MCF 10A (cell line): ENCODE measurements around the gene DLG2. TPM values are rescaled to one million over a fixed set of nuclear protein-coding genes. Genes with fewer than 3 reads are reported as not detected.

ENCODE experiments used
- BruUV-seq: library from RNA; stranded (reverse); fragments of 400-500 nt; replicated peaks from 2 replicates; lab custom pipeline; 2021; lab: Mats Ljungman, UMichigan
- CTCF ChIA-PET: fragments of 300-600 bp; sonication (Branson Sonifier 250); formaldehyde crosslinking; extraction: SDS; loops from one replicate; lab custom pipeline; 2021; ENCODE audit warnings: antibody characterized with exemption, inconsistent platforms; lab: Yijun Ruan, JAX
- POLR2A ChIA-PET: fragments of 300-600, 350-650 bp; sonication (Branson Sonifier 250); formaldehyde crosslinking; extraction: SDS; loops from one replicate; lab custom pipeline; 2020; ENCODE audit warnings: antibody characterized with exemption, inconsistent platforms; lab: Yijun Ruan, JAX
- DNase-seq: peaks from one replicate; pipeline ENCODE4 v3.0.0-alpha.2; 2018; ENCODE audit not compliant: unreplicated experiment
- H3K27ac Mint-ChIP-seq: one replicate; pipeline ENCODE4 v1.8.0; 2022; ENCODE audit warnings: mild to moderate bottlenecking, low read depth, mixed read lengths; ENCODE audit not compliant: unreplicated experiment
- H3K27me3 Mint-ChIP-seq: one replicate; pipeline ENCODE4 v1.8.0; 2022; ENCODE audit warnings: mixed read lengths; ENCODE audit not compliant: insufficient read depth, unreplicated experiment
- H3K36me3 Mint-ChIP-seq: one replicate; pipeline ENCODE4 v1.8.0; 2022; ENCODE audit warnings: mild to moderate bottlenecking, moderate library complexity, mixed read lengths; ENCODE audit not compliant: insufficient read depth, unreplicated experiment
- H3K4me1 Mint-ChIP-seq: one replicate; pipeline ENCODE4 v1.8.0; 2022; ENCODE audit warnings: mixed read lengths; ENCODE audit not compliant: insufficient read depth, unreplicated experiment
- H3K4me3 Mint-ChIP-seq: one replicate; pipeline ENCODE4 v1.8.0; 2022; ENCODE audit warnings: mild to moderate bottlenecking, moderate library complexity, mixed read lengths; ENCODE audit not compliant: unreplicated experiment
- H3K9me3 Mint-ChIP-seq: one replicate; pipeline ENCODE4 v1.8.0; 2022; ENCODE audit warnings: mixed read lengths; ENCODE audit not compliant: unreplicated experiment
- intact Hi-C: fragments of 100-400 bp; cut with micrococcal nuclease; formaldehyde crosslinking; loops from 2 replicates; pipeline ENCODE4 v1.14.1; 2022
- total RNA-seq: library from RNA; stranded (reverse); gene quantifications from 2 replicates; pipeline ENCODE4 v1.2.3, GENCODE V29; 2022
- TF ChIP-seq, protein P1 (sequence below): fragments of 200-600 bp; IDR thresholded peaks from one replicate; pipeline ENCODE4 v1.8.0; 2022; ENCODE audit warnings: antibody characterized with exemption, mild to moderate bottlenecking; ENCODE audit not compliant: unreplicated experiment

DLG2 gene
- total RNA-seq, 1 experiment from 2014 or later: 0.26 TPM

DNA sequence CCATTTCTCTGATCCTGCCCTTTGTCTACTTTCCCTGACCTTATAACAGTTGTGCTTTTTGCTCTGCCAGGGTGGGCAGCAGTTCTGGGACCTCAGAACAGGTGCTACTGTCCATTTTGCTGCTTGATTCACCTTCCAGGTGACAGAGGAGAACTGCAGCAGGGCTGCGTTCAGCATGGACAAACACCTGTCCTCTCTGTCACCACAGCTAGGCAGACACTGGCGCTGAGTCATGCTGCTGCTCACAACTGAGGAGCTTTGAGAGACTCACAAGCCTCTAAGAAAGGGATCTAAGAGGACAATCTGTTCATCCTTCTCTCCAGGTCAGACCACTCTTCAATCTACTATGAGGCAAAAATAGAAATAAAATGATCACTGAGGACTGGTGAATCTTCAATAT is 1196.5 kb downstream of the DLG2 start:
- ChIA-PET CTCF (no interaction called here), POLR2A (no interaction called here)
- Mint-ChIP-seq H3K4me1 (no peaks in the 10 kb centered on the region), H3K27ac (no peak overlapping the region), H3K27me3 (peaks cover 4% of the 10 kb centered on the region), H3K9me3 (no peaks in the 10 kb centered on the region), H3K4me3 (no peak overlapping the region), H3K36me3 (no peaks in the 10 kb centered on the region)
- intact Hi-C loops: loop anchor here (1.0 kb wide), 1 partner anchor 18 kb away; no protein-coding TSS in a partner anchor
- no peak for DNase-seq
- TF ChIP-seq, protein P1, sequence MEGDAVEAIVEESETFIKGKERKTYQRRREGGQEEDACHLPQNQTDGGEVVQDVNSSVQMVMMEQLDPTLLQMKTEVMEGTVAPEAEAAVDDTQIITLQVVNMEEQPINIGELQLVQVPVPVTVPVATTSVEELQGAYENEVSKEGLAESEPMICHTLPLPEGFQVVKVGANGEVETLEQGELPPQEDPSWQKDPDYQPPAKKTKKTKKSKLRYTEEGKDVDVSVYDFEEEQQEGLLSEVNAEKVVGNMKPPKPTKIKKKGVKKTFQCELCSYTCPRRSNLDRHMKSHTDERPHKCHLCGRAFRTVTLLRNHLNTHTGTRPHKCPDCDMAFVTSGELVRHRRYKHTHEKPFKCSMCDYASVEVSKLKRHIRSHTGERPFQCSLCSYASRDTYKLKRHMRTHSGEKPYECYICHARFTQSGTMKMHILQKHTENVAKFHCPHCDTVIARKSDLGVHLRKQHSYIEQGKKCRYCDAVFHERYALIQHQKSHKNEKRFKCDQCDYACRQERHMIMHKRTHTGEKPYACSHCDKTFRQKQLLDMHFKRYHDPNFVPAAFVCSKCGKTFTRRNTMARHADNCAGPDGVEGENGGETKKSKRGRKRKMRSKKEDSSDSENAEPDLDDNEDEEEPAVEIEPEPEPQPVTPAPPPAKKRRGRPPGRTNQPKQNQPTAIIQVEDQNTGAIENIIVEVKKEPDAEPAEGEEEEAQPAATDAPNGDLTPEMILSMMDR: no peak
- BruUV-seq: no TSS peak

DNA sequence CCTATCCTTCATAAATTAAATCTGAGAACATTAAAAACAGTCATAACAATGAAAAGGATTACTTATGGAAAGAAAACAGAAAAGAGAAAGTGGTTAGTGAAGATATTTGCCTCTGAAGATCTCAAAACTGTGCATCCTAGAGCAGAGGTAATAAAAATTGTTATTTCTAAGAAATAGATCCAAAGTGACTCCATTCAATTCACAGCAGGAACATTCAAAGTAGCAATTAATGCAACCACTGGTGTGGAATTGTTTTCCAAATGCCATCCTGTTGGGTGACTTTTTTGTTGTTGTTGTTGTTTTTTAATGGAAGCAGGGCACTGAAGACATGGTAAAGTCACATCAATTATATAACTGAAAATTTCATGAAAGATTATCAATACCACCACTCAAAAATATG is 1201.5 kb downstream of the DLG2 start:
- no peak overlapping the region for H3K27ac Mint-ChIP-seq
- intact Hi-C loops: no loop called here
- TF ChIP-seq, protein P1: no peak
- no peak for DNase-seq
- no peak overlapping the region for H3K4me3 Mint-ChIP-seq
- H3K27me3 Mint-ChIP-seq: peaks cover 13% of the 10 kb centered on the region
- H3K4me1 Mint-ChIP-seq: no peaks in the 10 kb centered on the region
- no peaks in the 10 kb centered on the region for H3K9me3 Mint-ChIP-seq
- H3K36me3 Mint-ChIP-seq: no peaks in the 10 kb centered on the region
- no TSS peak for BruUV-seq
- ChIA-PET CTCF (no interaction called here), POLR2A (no interaction called here)

DNA sequence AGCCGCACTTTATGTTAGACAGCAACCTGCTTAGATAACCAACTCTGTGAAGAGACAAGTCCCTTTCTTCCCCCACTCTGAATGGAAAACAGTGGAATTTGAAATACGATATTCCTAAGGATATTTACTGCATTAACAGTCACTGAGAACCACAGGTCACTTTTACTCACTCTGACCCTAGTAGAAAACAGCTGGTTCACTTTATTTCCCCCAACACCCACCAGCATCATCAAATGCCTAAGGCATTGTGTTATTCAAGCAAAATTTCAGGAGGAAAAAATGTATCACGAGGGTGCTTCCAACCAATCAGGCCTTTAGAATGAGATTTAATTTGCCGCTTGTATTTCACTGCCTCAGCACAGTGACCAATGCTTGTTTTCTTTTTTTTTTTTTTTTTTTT is 1206.9 kb downstream of the DLG2 start:
- no peak overlapping the region for H3K27ac Mint-ChIP-seq
- intact Hi-C loops: no loop called here
- BruUV-seq: no TSS peak
- ChIA-PET POLR2A (no interaction called here), CTCF (no interaction called here)
- TF ChIP-seq, protein P1: no peak
- no peak overlapping the region for H3K4me3 Mint-ChIP-seq
- peaks cover 27% of the 10 kb centered on the region for H3K27me3 Mint-ChIP-seq
- H3K4me1 Mint-ChIP-seq: no peaks in the 10 kb centered on the region
- DNase-seq: no peak
- H3K9me3 Mint-ChIP-seq: no peaks in the 10 kb centered on the region
- no peaks in the 10 kb centered on the region for H3K36me3 Mint-ChIP-seq

DNA sequence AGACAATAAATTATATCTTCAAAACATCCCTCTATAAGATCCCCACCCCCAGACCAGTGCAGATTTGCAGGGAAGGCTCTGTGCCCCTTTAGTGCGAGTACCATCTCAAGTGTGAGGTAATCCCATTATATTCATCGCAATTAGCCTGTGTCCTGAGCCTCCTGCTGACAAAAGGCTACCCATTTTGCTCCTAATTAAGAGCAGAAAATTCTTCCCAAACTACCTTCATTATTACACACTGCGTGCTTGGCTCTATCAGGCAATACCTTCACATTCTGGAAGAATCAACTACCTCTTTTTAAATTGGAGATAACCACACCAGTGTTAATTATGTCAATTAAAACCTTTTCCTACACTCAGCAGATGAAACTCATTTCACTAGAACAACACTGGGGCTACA is 1207.5 kb downstream of the DLG2 start:
- BruUV-seq: no TSS peak
- H3K9me3 Mint-ChIP-seq: no peaks in the 10 kb centered on the region
- intact Hi-C loops: no loop called here
- peaks cover 27% of the 10 kb centered on the region for H3K27me3 Mint-ChIP-seq
- ChIA-PET CTCF (no interaction called here), POLR2A (no interaction called here)
- H3K4me3 Mint-ChIP-seq: no peak overlapping the region
- no peaks in the 10 kb centered on the region for H3K4me1 Mint-ChIP-seq
- H3K27ac Mint-ChIP-seq: no peak overlapping the region
- TF ChIP-seq, protein P1: no peak
- no peaks in the 10 kb centered on the region for H3K36me3 Mint-ChIP-seq
- no peak for DNase-seq
